ENCODE data around the gene KRT72. TPM values are rescaled to one million over a fixed set of nuclear protein-coding genes. Genes with fewer than 3 reads are reported as not detected.

The KRT72 gene
- total and polyA plus RNA-seq, 2 donors (not counting 3 experiments of a cell fraction or from before 2014, with no cell fraction given) = not detected

DNA sequence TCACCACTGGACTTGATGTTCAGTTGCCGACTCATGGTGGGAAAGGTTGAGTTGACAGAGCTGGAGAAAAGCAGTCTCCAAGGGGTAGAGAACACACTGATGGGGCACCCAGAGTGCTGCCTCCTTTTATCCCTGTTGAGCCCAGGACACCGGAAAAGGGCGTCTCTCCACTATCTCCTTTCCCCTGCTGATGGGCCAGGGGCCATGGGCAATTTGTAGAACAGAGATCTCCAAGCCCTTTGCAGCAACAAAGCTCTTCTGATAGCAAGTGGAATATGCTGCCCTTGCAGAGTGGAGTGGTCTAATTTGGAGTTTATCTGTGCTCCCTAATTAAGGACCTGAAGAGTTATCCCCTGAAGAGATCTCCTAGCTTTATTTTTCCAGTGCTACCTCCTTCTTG lies 27.5 kb downstream of the KRT72 start, which contains the start of gene KRT74:
Gene KRT74, minus strand, starts transcription at position 101 of the 400 bp plus-strand sequence. Its CDS starts 66 bp downstream, at position 35.
- no peak within 1 kb of the TSS for H3K9ac ChIP-seq (replicated peaks; ENCODE audit: extremely low read depth, insufficient read depth, low read length)
- dilution Hi-C loops (cut with MboI; ENCODE audit: extremely low pct_ligation_motif_present, low sequenced_read_pairs) (no loop called here), intact Hi-C loops (cut with micrococcal nuclease) (no loop called here)
- ChIA-PET CTCF (interaction anchor here (1.4 to 1.8 kb wide), 3 partner anchors 10 to 297 kb away, joined by 4 to 6 read pairs (median 5); no protein-coding TSS in a partner anchor), POLR2A (no interaction called here)
- H3K4me3 ChIP-seq (replicated peaks in 1 of 3; ENCODE audit: insufficient read depth in 1 of 3, low read depth in 1 of 3, low read length in 3 of 3) = no peak within 1 kb of the TSS
- no TSS peak for BruUV-seq (replicated peaks)
- H3K27ac ChIP-seq (ENCODE audit: insufficient read depth, low read depth, low read length) = no peak within 1 kb of the TSS
- no peaks in the 10 kb centered on the region for H3K4me1 ChIP-seq (ENCODE audit: control insufficient read depth, extremely low read depth, insufficient read depth, low read length)
- H4K20me1 ChIP-seq (replicated peaks; ENCODE audit: control insufficient read depth, extremely low read depth, insufficient read depth, low read length) = no peaks in the 10 kb centered on the region
- TF ChIP-seq MAX (IDR thresholded peaks at IDR 0.05; ENCODE audit: insufficient read depth, insufficient read length) (no peak), CTCF (IDR thresholded peaks at IDR 0.05; ENCODE audit: extremely low read depth in 1 of 2, insufficient read depth in 1 of 2, low read depth in 1 of 2, low read length in 2 of 2) (no peak), FOS (IDR thresholded peaks at IDR 0.05; ENCODE audit: borderline replicate concordance, insufficient read depth, low read length) (no peak), EZH2 (IDR thresholded peaks at IDR 0.05; ENCODE audit: borderline replicate concordance, low read depth, low read length, severe bottlenecking) (no peak), POLR2AphosphoS5 (IDR thresholded peaks at IDR 0.05; ENCODE audit: insufficient read depth, low read depth, low read length) (no peak)
- H3K9me3 ChIP-seq (replicated peaks; ENCODE audit: control insufficient read depth, insufficient read depth, low read length) = no peaks in the 10 kb centered on the region
- H3K36me3 ChIP-seq (ENCODE audit: control insufficient read depth in 2 of 2, extremely low read depth in 1 of 2, insufficient read depth in 2 of 2, low read length in 2 of 2) = no peaks in the 10 kb centered on the region
- H3K4me2 ChIP-seq (ENCODE audit: insufficient read depth, low read length) = no peak within 1 kb of the TSS
- H2AFZ ChIP-seq (ENCODE audit: low read depth, low read length) = no peak within 1 kb of the TSS
- no peaks in the 10 kb centered on the region for H3K9me1 ChIP-seq (replicated peaks; ENCODE audit: control insufficient read depth, extremely low read depth, insufficient read depth, low read length)
- FAIRE-seq (no peak), DNase-seq (ENCODE audit: low read depth, low spot score) (no peak)
- H3K27me3 ChIP-seq (ENCODE audit: control insufficient read depth in 2 of 2, insufficient read depth in 2 of 2, low read length in 2 of 2) = peaks cover 0 to under 1% of the 10 kb centered on the region in 2 experiments
- no peaks in the 10 kb centered on the region for H3K79me2 ChIP-seq (ENCODE audit: control insufficient read depth, insufficient read depth, low read length)
